Liver (tissue), 3 donors: ENCODE data around the gene KRTAP4-3.

Experiments used
- EGR1 ChIP-seq, 2 donors: IDR thresholded peaks; 2 replicates each; pipeline ENCODE4 v1.6.1; 2016 to 2018; ENCODE audit warnings: antibody characterized with exemption in 2 of 2, low read depth in 2 of 2
- TF ChIP-seq, protein P1 (sequence below): IDR thresholded peaks from 2 replicates; pipeline ENCODE4 v1.6.1; 2016; ENCODE audit warnings: antibody characterized with exemption
- TF ChIP-seq, protein P2 (sequence below): fragments of 150-350 bp; IDR thresholded peaks from 2 replicates; pipeline ENCODE4 v1.5.1; 2017; ENCODE audit warnings: improper control_type of control experiment, low read depth, low read length; ENCODE audit not compliant: missing input control
- TF ChIP-seq, protein P3 (sequence below): IDR thresholded peaks from 2 replicates; pipeline ENCODE4 v1.6.1; 2016; ENCODE audit warnings: antibody characterized with exemption, mild to moderate bottlenecking
- donor health status: healthy.
- donor health status: healthy.

DNA sequence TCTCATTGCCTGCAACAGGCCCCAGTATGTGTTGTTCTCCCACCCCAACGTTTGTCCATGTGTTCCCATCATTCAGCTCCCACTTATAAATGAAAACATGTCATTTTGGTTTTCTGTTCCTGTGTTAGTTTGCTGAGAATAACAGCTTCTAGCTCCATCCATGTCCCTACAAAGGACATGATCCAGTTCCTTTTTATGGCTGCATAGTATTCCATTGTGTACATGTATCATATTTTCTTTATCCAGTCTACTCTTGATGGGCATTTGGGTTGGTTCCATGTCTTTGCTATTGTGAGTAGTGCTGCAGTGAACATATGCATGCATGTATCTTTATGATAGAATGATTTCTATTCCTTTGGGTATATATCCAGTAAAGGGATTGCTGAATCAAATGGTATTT lies 47.7 kb upstream of the KRTAP4-3 start:
- TF ChIP-seq, protein P1, sequence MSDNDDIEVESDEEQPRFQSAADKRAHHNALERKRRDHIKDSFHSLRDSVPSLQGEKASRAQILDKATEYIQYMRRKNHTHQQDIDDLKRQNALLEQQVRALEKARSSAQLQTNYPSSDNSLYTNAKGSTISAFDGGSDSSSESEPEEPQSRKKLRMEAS = no peak
- TF ChIP-seq, protein P2, sequence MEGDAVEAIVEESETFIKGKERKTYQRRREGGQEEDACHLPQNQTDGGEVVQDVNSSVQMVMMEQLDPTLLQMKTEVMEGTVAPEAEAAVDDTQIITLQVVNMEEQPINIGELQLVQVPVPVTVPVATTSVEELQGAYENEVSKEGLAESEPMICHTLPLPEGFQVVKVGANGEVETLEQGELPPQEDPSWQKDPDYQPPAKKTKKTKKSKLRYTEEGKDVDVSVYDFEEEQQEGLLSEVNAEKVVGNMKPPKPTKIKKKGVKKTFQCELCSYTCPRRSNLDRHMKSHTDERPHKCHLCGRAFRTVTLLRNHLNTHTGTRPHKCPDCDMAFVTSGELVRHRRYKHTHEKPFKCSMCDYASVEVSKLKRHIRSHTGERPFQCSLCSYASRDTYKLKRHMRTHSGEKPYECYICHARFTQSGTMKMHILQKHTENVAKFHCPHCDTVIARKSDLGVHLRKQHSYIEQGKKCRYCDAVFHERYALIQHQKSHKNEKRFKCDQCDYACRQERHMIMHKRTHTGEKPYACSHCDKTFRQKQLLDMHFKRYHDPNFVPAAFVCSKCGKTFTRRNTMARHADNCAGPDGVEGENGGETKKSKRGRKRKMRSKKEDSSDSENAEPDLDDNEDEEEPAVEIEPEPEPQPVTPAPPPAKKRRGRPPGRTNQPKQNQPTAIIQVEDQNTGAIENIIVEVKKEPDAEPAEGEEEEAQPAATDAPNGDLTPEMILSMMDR = no peak
- TF ChIP-seq, protein P3, sequence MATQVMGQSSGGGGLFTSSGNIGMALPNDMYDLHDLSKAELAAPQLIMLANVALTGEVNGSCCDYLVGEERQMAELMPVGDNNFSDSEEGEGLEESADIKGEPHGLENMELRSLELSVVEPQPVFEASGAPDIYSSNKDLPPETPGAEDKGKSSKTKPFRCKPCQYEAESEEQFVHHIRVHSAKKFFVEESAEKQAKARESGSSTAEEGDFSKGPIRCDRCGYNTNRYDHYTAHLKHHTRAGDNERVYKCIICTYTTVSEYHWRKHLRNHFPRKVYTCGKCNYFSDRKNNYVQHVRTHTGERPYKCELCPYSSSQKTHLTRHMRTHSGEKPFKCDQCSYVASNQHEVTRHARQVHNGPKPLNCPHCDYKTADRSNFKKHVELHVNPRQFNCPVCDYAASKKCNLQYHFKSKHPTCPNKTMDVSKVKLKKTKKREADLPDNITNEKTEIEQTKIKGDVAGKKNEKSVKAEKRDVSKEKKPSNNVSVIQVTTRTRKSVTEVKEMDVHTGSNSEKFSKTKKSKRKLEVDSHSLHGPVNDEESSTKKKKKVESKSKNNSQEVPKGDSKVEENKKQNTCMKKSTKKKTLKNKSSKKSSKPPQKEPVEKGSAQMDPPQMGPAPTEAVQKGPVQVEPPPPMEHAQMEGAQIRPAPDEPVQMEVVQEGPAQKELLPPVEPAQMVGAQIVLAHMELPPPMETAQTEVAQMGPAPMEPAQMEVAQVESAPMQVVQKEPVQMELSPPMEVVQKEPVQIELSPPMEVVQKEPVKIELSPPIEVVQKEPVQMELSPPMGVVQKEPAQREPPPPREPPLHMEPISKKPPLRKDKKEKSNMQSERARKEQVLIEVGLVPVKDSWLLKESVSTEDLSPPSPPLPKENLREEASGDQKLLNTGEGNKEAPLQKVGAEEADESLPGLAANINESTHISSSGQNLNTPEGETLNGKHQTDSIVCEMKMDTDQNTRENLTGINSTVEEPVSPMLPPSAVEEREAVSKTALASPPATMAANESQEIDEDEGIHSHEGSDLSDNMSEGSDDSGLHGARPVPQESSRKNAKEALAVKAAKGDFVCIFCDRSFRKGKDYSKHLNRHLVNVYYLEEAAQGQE = no peak
- no peak for TF ChIP-seq EGR1 (IDR thresholded peaks at IDR 0.05; ENCODE audit: low read depth in 2 of 2)
